ENCODE data around the gene GNA14.
"Not testable (repeated sequence)": the region's sequence is repeated elsewhere in the genome, so short reads cannot be mapped to it uniquely, and the experiment has no call there.

The GNA14 gene

GRCh38 chr9:77648234-77649108 lies at the start of gene GNA14:
GNA14 (minus strand) TSS chr9:77648322; CDS start chr9:77647793, 529 bp downstream.
- DNase-seq = no peak

- DNase-seq = no peak
Measured at GRCh38 chr9:77697238-77697984, 49.3 kb upstream of the GNA14 start.

- not testable (repeated sequence) for DNase-seq
Measured at GRCh38 chr9:77690723-77691122, 42.6 kb upstream of the GNA14 start.

- not testable (repeated sequence) for DNase-seq
Measured at GRCh38 chr9:77690119-77690518, 42.0 kb upstream of the GNA14 start.

GRCh38 chr9:77687737-77688136 lies 39.6 kb upstream of the GNA14 start:
- DNase-seq = not testable (repeated sequence)

- DNase-seq = no peak
Measured at GRCh38 chr9:77680581-77680980, 32.5 kb upstream of the GNA14 start.

GRCh38 chr9:77679661-77680368 lies 31.7 kb upstream of the GNA14 start:
- DNase-seq = no peak

- no peak for DNase-seq
Measured at GRCh38 chr9:77679088-77679487, 31.0 kb upstream of the GNA14 start.

- DNase-seq = no peak
Measured at GRCh38 chr9:77677957-77678535, 29.9 kb upstream of the GNA14 start.

GRCh38 chr9:77677397-77677796 lies 29.3 kb upstream of the GNA14 start:
- DNase-seq = no peak

- DNase-seq = no peak
Measured at GRCh38 chr9:77673941-77674791, 26.0 kb upstream of the GNA14 start.

GRCh38 chr9:77672183-77672582 lies 24.1 kb upstream of the GNA14 start:
- DNase-seq = no peak

GRCh38 chr9:77667151-77667550 lies 19.0 kb upstream of the GNA14 start:
- DNase-seq = peak; percentile 77

- DNase-seq = peak; percentile 60
Measured at GRCh38 chr9:77663754-77664153, 15.6 kb upstream of the GNA14 start.

GRCh38 chr9:77661566-77662085 lies 13.5 kb upstream of the GNA14 start:
- no peak for DNase-seq

- no peak for DNase-seq
Measured at GRCh38 chr9:77659926-77660325, 11.8 kb upstream of the GNA14 start.

- DNase-seq = no peak
Measured at GRCh38 chr9:77651203-77651602, 3.1 kb upstream of the GNA14 start.

GRCh38 chr9:77649109-77649812 lies 1.1 kb upstream of the GNA14 start:
- no peak for DNase-seq

GRCh38 chr9:77647267-77648233 lies 572 bp downstream of the GNA14 start:
- no peak for DNase-seq

GRCh38 chr9:77643871-77644270 lies 4.3 kb downstream of the GNA14 start:
- no peak for DNase-seq
